ENCODE data around the gene TRAF3IP3.

The TRAF3IP3 gene

GRCh38 chr1:209721323-209721722 is 34.5 kb upstream of the TRAF3IP3 start:
- no peak for DNase-seq
- TF ChIP-seq, protein P1, sequence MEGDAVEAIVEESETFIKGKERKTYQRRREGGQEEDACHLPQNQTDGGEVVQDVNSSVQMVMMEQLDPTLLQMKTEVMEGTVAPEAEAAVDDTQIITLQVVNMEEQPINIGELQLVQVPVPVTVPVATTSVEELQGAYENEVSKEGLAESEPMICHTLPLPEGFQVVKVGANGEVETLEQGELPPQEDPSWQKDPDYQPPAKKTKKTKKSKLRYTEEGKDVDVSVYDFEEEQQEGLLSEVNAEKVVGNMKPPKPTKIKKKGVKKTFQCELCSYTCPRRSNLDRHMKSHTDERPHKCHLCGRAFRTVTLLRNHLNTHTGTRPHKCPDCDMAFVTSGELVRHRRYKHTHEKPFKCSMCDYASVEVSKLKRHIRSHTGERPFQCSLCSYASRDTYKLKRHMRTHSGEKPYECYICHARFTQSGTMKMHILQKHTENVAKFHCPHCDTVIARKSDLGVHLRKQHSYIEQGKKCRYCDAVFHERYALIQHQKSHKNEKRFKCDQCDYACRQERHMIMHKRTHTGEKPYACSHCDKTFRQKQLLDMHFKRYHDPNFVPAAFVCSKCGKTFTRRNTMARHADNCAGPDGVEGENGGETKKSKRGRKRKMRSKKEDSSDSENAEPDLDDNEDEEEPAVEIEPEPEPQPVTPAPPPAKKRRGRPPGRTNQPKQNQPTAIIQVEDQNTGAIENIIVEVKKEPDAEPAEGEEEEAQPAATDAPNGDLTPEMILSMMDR (IDR thresholded peaks at IDR 0.05; ENCODE audit: low read depth, low read length), result no peak

DNA sequence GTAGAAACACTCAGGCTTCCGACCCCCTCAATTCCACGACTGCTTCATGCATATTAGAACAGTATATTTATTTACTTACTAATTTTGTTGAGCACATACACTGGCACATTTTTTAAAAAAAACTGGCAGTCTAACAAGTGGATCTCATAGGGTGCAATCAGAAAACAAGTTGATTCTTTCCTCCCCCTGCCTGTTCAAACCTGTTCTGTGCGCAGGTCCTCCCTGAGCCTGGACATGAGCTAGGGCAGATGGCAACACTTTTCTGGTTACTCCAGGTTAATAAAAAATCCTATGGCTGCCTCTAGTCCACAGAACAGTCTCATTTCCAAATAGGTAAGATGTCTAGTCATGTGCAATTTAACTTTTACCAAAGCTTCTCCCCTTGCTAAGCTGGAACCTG is 32.6 kb upstream of the TRAF3IP3 start:
- TF ChIP-seq, protein P1 (IDR thresholded peaks at IDR 0.05; ENCODE audit: low read depth, low read length), result no peak
- Histone ChIP-seq H3K36me3 (no peaks in the 10 kb centered on the region), H3K4me3 (ENCODE audit: low read depth, low read length) (no peak overlapping the region), H3K9me3 (no peaks in the 10 kb centered on the region), H3K4me1 (no peaks in the 10 kb centered on the region), H3K27me3 (no peaks in the 10 kb centered on the region; the same call in 1 of the 2 replicates)
- no peak for DNase-seq

More at GRCh38 chr1:209721323-209721722, 34.5 kb upstream of the TRAF3IP3 start:
- Histone ChIP-seq H3K36me3 (no peaks in the 10 kb centered on the region), H3K4me1 (no peaks in the 10 kb centered on the region), H3K27me3 (no peaks in the 10 kb centered on the region; the same call in 1 of the 2 replicates), H3K4me3 (ENCODE audit: low read depth, low read length) (no peak overlapping the region), H3K9me3 (no peaks in the 10 kb centered on the region)

- TF ChIP-seq, protein P1 (IDR thresholded peaks at IDR 0.05; ENCODE audit: low read depth, low read length), result no peak
- Histone ChIP-seq H3K9me3 (no peaks in the 10 kb centered on the region), H3K36me3 (no peaks in the 10 kb centered on the region), H3K4me3 (ENCODE audit: low read depth, low read length) (no peak overlapping the region), H3K4me1 (no peaks in the 10 kb centered on the region; the same call in 1 of the 2 replicates), H3K27me3 (no peaks in the 10 kb centered on the region; the same call in 1 of the 2 replicates)
- DNase-seq, result no peak
These were observed 31.8 kb upstream of the TRAF3IP3 start for GRCh38 chr1:209723756-209724693.

DNA sequence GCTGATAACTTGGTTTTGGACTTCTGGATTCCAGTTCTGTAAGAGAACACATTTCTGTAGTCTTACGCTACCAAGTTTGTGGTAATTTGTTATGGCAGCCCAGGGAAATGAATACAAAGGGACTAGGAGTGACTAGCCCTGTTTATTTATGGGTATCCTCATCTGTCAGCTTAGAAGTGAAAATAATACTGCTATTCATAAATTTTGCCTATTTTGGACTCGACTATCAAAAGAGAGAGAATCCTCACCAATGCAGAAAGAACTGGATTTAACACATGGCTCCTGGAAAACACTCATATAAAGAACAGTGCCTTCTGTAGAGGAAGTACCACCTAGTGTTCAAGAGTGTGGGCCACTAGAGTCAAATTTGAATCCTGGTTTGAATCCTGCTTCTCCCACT is 28.6 kb upstream of the TRAF3IP3 start:
- TF ChIP-seq, protein P1 (IDR thresholded peaks at IDR 0.05; ENCODE audit: low read depth, low read length), result no peak
- Histone ChIP-seq H3K4me3 (ENCODE audit: low read depth, low read length) (no peak overlapping the region), H3K36me3 (no peaks in the 10 kb centered on the region)

GRCh38 chr1:209727785-209728184 is 28.1 kb upstream of the TRAF3IP3 start:
- Histone ChIP-seq H3K4me1 (no peaks in the 10 kb centered on the region; the same call in 1 of the 2 replicates), H3K4me3 (ENCODE audit: low read depth, low read length) (no peak overlapping the region), H3K9me3 (no peaks in the 10 kb centered on the region), H3K36me3 (no peaks in the 10 kb centered on the region), H3K27me3 (no peaks in the 10 kb centered on the region; the same call in 1 of the 2 replicates)
- TF ChIP-seq, protein P1 (IDR thresholded peaks at IDR 0.05; ENCODE audit: low read depth, low read length), result no peak
- no peak for DNase-seq

More for the DNA sequence above, 28.6 kb upstream of the TRAF3IP3 start:
- H3K4me1 ChIP-seq, result no peaks in the 10 kb centered on the region; the same call in 1 of the 2 replicates
- no peaks in the 10 kb centered on the region for H3K9me3 ChIP-seq
- H3K27me3 ChIP-seq, result no peaks in the 10 kb centered on the region; the same call in 1 of the 2 replicates
- no peak for DNase-seq

GRCh38 chr1:209728466-209728865 is 27.4 kb upstream of the TRAF3IP3 start:
- H3K27me3 ChIP-seq, result no peaks in the 10 kb centered on the region; the same call in 1 of the 2 replicates
- TF ChIP-seq, protein P1 (IDR thresholded peaks at IDR 0.05; ENCODE audit: low read depth, low read length), result no peak
- DNase-seq, result no peak
- no peaks in the 10 kb centered on the region for H3K36me3 ChIP-seq
- no peaks in the 10 kb centered on the region for H3K9me3 ChIP-seq
- H3K4me1 ChIP-seq, result no peaks in the 10 kb centered on the region; the same call in 1 of the 2 replicates
- no peak overlapping the region for H3K4me3 ChIP-seq (ENCODE audit: low read depth, low read length)

All from BE2C (cell line).